Upper lobe of left lung (tissue), 6 donors: ENCODE data around the gene HLA-DQB1. TPM values are rescaled to one million over a fixed set of nuclear protein-coding genes. Genes with fewer than 3 reads are reported as not detected.
A peak's percentile ranks its signal among the peaks of the same experiment; 100 is the strongest.
"Not testable (repeated sequence)": the region's sequence is repeated elsewhere in the genome, so short reads cannot be mapped to it uniquely, and the experiment has no call there.

Experiments
- ATAC-seq, 2 donors: fragments of 200-7000 bp; cut with Tn5 transposase; one replicate each; pipeline ENCODE4 v1.9.1; 2022; ENCODE audit warnings: mild to moderate bottlenecking in 2 of 2, moderate library complexity in 2 of 2; ENCODE audit not compliant: low FRiP score in 2 of 2
- DNase-seq, 2 donors: peaks; one replicate each; pipeline ENCODE4 v3.0.0-alpha.2; 2019 to 2020
- H3K27ac ChIP-seq, 4 donors: fragments of 200-600 bp; sonication (generic); one replicate each; pipeline ENCODE4 v1.5.1; 2016 to 2019
- H3K27me3 ChIP-seq, 4 donors: fragments of 200-600 bp; sonication (generic); one replicate each; pipeline ENCODE4 v1.5.1; 2017 to 2019
- H3K36me3 ChIP-seq, 4 donors: fragments of 200-600 bp; sonication (generic); one replicate each; pipeline ENCODE4 v1.5.1; 2016 to 2019
- H3K4me1 ChIP-seq, 4 donors: fragments of 200-600 bp; sonication (generic); one replicate each; pipeline ENCODE4 v1.5.1; 2018 to 2019
- H3K4me3 ChIP-seq, 4 donors: fragments of 200-600 bp; sonication (generic); one replicate each; pipeline ENCODE4 v1.5.1; 2017 to 2019; ENCODE audit warnings: mild to moderate bottlenecking in 2 of 4, moderate library complexity in 1 of 4
- H3K9me3 ChIP-seq, 4 donors: fragments of 200-600 bp; sonication (generic); one replicate each; pipeline ENCODE4 v1.5.1; 2018 to 2019
- CTCF ChIP-seq, 6 experiments: fragments of 450-650 bp in 4 of 6; fragments of 200-600 bp in 2 of 6; sonication (generic) in 2 of 6; IDR thresholded peaks; one replicate each; pipeline ENCODE4 v1.5.1; 2016 to 2019; ENCODE audit warnings: antibody characterized with exemption in 6 of 6
- EP300 ChIP-seq, 4 donors: sonication (generic); formaldehyde crosslinking; IDR thresholded peaks; one replicate each; pipeline ENCODE4 v1.5.1; 2017; ENCODE audit warnings: antibody characterized with exemption in 4 of 4, control low read depth in 2 of 4
- POLR2A ChIP-seq, 4 donors: fragments of 450-650 bp; IDR thresholded peaks; one replicate each; pipeline ENCODE4 v1.5.1; 2016 to 2017; ENCODE audit warnings: antibody characterized with exemption in 4 of 4, mild to moderate bottlenecking in 2 of 4
- POLR2AphosphoS5 ChIP-seq, 2 donors: sonication (generic); formaldehyde crosslinking; IDR thresholded peaks; one replicate each; pipeline ENCODE4 v1.5.1; 2017; ENCODE audit warnings: antibody characterized with exemption in 2 of 2
- WGBS, 2 donors: methylation state at CpG; one replicate each; pipeline ENCODE4 v1.1.5; 2017 to 2018; 5-methylcytosine and 5-hydroxymethylcytosine counted together
- total RNA-seq, 6 donors: library from RNA; depleted of rRNA in 4 of 6; stranded (reverse); fragments of >200 nt in 4 of 6; gene quantifications; one replicate each; pipeline versions ENCODE4 v1.1.0 to v1.2.1, GENCODE V29; 2016 to 2021
- donor health status: DM: no; HTN: no; CAD: no; lungs with moderate emphysema.
- donor health status: DM: no; HTN: yes; CAD: no; lungs with severe emphysema.

Gene HLA-DQB1
- total RNA-seq, 6 donors from 2014 or later = 1.0 to 154 (median 36.3) TPM

GRCh38 chr6:32637219-32637880, 29.1 kb downstream of the HLA-DQB1 start, which contains the start of gene HLA-DQA1:
Gene HLA-DQA1, plus strand, starts transcription at chr6:32637406. Its CDS starts 53 bp downstream, at chr6:32637459.
- Histone ChIP-seq H3K4me1 (no peaks in the 10 kb centered on the region), H3K4me3 (peak within 1 kb of the TSS in 2 of 4 donors; percentile 19 to 21), H3K27ac (peak within 1 kb of the TSS in 2 of 4 donors; percentile 23 to 32), H3K27me3 (no peaks in the 10 kb centered on the region), H3K36me3 (no peaks in the 10 kb centered on the region), H3K9me3 (no peaks in the 10 kb centered on the region)
- DNase-seq (peak in 1 of 2 donors; percentile 44), ATAC-seq (peak; percentile 80 to 81)
- 14 to 28% methylated on average over 7 of the region's 7 CpGs for WGBS, 2 donors
- TF ChIP-seq POLR2A (IDR thresholded peaks at IDR 0.05) (peak in 1 of 4 donors; percentile 23), EP300 (IDR thresholded peaks at IDR 0.05) (no peak), POLR2AphosphoS5 (IDR thresholded peaks at IDR 0.05) (peak in 1 of 2 donors; percentile 55), CTCF (IDR thresholded peaks at IDR 0.05) (no peak)

GRCh38 chr6:32635526-32636123, 30.8 kb downstream of the HLA-DQB1 start:
- TF ChIP-seq POLR2AphosphoS5 (IDR thresholded peaks at IDR 0.05) (no peak), CTCF (IDR thresholded peaks at IDR 0.05) (no peak), EP300 (IDR thresholded peaks at IDR 0.05) (no peak), POLR2A (IDR thresholded peaks at IDR 0.05) (no peak)
- WGBS, 2 donors = 46 to 68% methylated on average over 2 of the region's 2 CpGs

GRCh38 chr6:32629793-32630192, 36.7 kb downstream of the HLA-DQB1 start:
- DNase-seq = peak in 1 of 2 donors; percentile 10
- not testable (repeated sequence) for H3K36me3 ChIP-seq, H3K4me1 ChIP-seq, ATAC-seq, H3K27me3 ChIP-seq, H3K4me3 ChIP-seq, H3K27ac ChIP-seq, H3K9me3 ChIP-seq
- WGBS, 2 donors = 97% methylated on average over 13 of the region's 13 CpGs

More at GRCh38 chr6:32635526-32636123, 30.8 kb downstream of the HLA-DQB1 start:
- Histone ChIP-seq H3K36me3 (no peaks in the 10 kb centered on the region), H3K9me3 (no peaks in the 10 kb centered on the region), H3K27me3 (no peaks in the 10 kb centered on the region), H3K4me3 (no peak overlapping the region), H3K4me1 (no peaks in the 10 kb centered on the region), H3K27ac (no peak overlapping the region)
- DNase-seq (no peak), ATAC-seq (no peak)

GRCh38 chr6:32627831-32628230, 38.6 kb downstream of the HLA-DQB1 start:
- no peak overlapping the region for H3K4me3 ChIP-seq
- peaks cover 0 to 8% (median 0%) of the 10 kb centered on the region in 4 donors for H3K4me1 ChIP-seq
- no peaks in the 10 kb centered on the region for H3K27me3 ChIP-seq
- H3K9me3 ChIP-seq = no peaks in the 10 kb centered on the region
- TF ChIP-seq POLR2AphosphoS5 (IDR thresholded peaks at IDR 0.05) (no peak), POLR2A (IDR thresholded peaks at IDR 0.05) (no peak), CTCF (IDR thresholded peaks at IDR 0.05) (no peak), EP300 (IDR thresholded peaks at IDR 0.05) (no peak)
- ATAC-seq = peak; percentile 22 to 82
- no peaks in the 10 kb centered on the region for H3K36me3 ChIP-seq
- DNase-seq = peak in 1 of 2 donors; percentile 76
- WGBS, 2 donors = 52 to 59% methylated on average over 3 of the region's 3 CpGs
- H3K27ac ChIP-seq = peak overlapping the region in 1 of 4 donors; percentile 66

- Histone ChIP-seq H3K27ac (peak overlapping the region in 1 of 4 donors; percentile 66), H3K9me3 (no peaks in the 10 kb centered on the region), H3K4me1 (peaks cover 0 to 8% (median 0%) of the 10 kb centered on the region in 4 donors), H3K27me3 (no peaks in the 10 kb centered on the region), H3K4me3 (no peak overlapping the region), H3K36me3 (no peaks in the 10 kb centered on the region)
- 67 to 80% methylated on average over 3 of the region's 3 CpGs for WGBS, 2 donors
- no peak for TF ChIP-seq POLR2A (IDR thresholded peaks at IDR 0.05)
- TF ChIP-seq POLR2AphosphoS5 (IDR thresholded peaks at IDR 0.05) = no peak
- no peak for TF ChIP-seq CTCF (IDR thresholded peaks at IDR 0.05)
- no peak for TF ChIP-seq EP300 (IDR thresholded peaks at IDR 0.05)
- no peak for DNase-seq
- no peak for ATAC-seq
Observed at GRCh38 chr6:32627249-32627648, 39.2 kb downstream of the HLA-DQB1 start.
